HG03025 (cell line): Measurements from ENCODE around the gene MFAP3L.

Experiments used
- ATAC-seq: cut with Tn5 transposase; IDR thresholded peaks from one replicate; pipeline ENCODE4 v1.9.1; 2021; ENCODE audit warnings: mild to moderate bottlenecking, moderate library complexity; ENCODE audit not compliant: unreplicated experiment, low FRiP score

The MFAP3L gene

DNA sequence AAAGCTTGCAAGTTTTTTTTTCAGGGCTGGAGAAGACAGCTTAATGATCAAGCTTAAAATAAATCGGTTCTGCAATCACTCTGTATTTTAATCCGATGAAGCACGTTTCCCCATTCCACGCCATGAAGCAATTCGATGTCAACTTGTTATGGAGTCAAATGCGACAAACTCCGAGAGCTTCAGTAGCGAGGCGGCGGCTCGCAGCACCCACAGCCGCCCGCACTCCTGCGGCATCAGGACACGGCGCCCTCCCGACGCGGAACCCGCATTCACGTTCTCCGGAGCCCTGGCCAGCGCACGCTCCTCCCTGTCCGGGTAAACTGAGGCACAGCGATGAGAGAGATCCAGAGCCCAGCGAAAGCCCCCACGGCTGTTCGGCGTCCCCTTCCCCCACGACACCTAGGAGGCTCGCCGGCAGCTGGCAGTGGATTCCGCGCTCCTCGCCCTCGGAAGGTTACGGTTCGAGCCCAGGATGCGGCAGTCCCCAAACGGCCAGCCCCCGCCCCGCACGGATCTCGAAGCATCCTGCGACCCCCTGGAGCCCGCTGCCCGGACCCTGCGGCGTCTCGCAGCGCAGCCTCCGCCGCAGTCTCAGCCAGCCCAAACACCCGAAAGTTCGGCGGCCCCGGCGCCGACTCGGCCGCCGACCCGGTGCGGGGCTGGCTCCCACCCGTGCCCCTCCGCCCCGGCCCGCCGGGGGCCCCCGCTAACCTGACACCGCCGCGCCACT, 507 bp downstream of the MFAP3L start:
- no peak for ATAC-seq

DNA sequence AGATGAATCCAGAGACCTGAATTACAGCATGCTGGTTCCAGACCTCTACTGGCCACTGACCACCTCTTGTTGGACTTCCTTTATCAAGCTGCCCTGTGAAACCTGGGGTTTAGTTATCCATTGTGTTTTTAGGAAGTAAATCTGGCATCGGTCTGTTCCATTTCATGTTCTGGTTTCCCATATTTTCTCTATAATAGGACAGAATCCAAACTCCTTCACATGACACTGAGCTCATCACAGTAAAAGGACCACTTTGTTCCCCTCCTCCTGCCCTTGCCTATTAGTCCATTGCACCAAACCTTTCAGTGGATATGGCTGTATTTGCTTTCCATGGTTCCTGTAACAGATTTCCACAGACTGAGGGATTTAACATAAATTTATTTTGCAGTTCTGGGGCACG, 4.0 kb downstream of the MFAP3L start:
- ATAC-seq = no peak

DNA sequence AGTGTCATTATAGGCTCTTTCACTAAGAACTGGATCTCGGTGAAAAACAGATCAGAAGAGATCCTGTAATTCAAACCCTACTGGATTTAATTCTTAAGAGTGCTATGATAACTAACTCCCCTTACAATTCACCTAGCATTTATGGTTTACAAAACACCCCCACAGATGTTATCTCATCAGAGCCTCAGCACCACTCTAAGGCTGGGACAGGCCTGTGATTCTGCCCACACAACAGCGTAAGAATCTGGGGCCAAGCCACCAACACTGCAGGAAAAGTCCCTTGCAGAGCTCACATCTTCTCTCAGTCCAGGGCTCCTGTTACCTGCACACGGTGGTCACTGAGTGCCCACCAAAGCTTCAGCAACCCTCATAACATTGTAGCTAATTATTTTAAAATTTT, 8.9 kb downstream of the MFAP3L start:
- ATAC-seq = no peak

DNA sequence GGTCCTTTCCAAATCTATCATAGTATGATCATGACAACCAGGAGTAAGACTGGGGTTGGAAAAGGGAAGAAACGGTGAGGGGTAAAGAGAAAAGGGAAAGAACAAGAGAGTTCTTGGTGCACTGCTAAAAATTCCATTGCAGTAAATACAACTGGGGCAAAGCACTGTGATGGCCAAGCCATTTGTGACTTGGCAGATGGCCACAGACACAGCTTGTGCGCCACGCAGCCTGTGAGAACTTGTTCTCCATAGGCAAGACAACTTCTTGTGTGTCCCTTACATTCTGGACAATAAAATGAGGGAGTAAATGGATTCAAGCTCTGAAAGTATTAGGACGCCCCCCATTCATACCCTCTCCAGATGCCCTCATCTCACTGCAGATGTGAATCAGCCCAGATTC, 10.9 kb downstream of the MFAP3L start:
- ATAC-seq = no peak

DNA sequence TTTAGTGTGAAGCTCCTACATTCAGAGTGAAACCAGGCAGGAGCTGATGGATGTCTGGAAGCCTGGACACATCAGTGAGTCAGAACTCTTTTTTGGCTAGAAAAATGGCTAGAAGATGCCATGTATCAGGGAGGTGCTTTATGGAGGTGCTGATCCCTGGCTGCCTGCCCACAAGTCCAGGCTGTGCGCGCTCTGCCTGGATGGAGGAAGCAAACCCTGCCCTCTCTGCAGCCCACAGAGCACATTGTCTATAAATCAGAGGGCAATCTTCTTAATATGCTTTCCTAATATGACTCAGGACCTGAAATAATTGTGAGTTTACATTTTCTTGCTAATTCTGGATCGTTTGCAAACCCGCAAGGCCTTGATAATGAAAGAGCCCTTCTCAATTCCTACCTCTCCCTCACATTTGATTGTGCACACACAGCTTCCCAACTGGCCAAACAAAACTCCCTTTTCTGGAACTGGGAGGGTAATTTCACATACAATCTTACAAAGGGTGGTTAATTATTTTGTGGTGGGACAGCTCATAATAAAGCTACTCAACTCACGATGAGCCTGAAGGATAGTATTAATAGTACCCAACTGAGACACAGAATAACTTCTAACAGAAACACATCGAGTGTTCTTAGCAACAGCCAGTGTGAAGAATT, 11.7 kb downstream of the MFAP3L start:
- no peak for ATAC-seq

DNA sequence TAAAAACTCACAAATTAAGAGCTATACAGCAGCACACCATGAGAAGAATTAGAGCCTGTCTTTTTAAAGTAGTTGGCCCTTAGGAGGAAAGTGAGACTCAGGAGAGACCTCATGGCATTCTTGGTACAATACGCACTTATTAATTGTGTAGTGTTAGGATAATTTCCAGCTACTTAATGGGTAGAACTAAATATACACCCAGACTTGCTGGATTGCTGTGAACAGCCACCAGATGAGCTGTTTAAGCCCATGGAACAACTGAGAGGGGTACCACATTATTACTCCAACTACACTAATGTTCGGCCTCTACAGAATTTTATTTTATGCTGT, 13.6 kb downstream of the MFAP3L start:
- ATAC-seq = no peak

DNA sequence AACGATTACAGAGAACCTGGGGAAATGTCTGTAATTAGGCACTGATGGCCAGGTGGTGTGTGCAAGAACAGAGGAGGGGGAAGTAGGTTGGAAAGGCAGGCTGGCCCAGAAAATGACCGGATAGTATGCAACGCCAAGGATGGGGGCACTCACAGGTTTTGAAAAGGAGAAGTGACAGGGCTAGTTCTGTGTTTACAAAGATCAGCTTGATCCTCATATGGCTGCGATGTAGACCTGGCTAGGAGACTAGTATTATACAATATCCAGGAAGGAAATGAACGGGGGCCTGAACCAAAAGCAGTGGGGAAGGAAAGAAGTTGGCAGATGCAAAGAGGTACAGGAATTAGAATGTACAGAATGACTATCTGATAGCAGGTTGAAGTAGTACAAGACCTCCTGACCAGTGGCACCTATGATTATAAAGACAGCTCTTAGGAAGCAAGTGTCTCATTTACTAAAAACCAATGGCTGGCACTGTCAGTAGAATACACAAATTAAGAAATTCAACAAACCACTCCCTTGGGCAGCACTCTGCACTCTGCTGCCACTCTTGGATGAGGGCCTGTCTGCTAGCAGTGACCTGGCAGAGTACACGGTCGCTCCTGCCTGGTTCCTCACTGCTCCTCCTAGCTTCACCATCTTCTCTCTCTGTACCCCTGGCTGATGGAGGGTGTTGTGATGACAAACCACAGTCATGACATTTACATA, 14.1 kb downstream of the MFAP3L start:
- no peak for ATAC-seq

DNA sequence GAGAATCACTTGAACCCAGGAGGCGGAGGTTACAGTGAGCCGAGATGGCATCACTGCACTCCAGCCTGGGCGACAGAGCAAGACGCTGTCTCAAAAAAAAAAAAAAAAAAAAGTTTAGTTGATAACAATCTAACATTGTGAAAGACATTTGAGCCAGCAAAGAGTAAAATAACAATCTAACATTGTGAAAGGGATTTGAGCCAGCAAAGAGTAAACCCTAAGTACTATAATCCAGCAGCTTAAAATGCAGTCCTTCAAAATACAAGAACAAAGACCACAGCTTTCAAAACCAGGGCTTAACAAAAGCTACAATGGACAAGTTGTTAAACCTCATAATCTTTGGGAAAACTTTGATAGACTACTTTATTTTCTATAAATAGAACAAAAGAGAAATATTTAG, 16.9 kb downstream of the MFAP3L start:
- no peak for ATAC-seq

DNA sequence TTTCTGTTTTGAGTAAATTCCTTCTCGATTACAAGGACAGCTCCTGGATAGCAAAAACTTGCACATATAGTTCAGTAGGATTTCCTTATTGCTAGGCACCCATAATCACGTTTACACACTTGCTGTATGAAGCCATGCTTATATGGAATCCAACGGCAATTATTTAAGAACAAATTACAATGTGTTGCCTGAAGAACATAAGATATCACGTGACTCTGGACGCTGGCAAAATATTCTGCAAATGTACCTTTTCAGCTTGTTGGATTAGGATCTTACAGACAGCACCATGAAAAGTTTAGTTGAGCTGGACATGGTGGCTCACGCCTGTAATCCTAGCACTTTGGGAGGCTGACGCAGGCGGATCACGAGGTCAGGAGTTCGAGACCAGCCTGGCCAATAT, 17.4 kb downstream of the MFAP3L start:
- ATAC-seq = no peak

DNA sequence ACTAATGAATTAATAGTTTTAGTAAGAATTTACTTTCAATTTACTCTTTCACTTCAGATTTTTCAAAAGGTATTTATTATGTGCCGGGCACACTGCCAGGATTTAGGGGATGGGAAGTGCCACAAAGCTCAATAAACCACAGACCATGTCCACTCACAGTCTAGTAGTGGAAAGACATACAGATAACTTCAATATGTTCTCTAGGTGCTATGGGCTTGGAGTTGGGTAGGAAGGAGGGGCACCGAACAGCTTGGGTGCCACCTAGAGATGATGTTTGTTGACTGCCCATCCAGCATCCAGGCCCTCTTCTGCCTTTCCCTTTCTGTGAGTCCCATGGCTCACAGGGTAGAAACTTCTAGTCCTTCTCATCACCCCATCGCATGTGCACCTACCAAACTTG, 17.8 kb downstream of the MFAP3L start:
- no peak for ATAC-seq

DNA sequence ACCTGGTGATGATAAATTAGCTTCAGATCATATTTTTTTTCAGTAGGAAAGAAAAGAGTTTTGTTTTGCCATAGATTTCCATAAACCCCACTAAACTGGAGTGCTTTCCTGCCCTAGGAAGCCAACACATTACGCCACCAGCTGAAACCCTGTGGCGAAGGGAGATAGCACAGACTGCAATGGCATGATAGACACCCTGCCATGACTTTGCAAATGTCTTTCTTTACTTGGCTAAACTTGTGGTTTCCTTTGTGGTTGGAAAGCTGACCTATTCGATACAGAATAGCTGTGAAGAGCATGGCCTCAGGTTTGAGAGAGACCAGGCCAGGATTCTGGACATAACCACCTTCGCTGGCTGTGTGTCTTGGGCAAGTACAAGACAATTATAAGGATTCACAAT, 19.1 kb downstream of the MFAP3L start:
- no peak for ATAC-seq

DNA sequence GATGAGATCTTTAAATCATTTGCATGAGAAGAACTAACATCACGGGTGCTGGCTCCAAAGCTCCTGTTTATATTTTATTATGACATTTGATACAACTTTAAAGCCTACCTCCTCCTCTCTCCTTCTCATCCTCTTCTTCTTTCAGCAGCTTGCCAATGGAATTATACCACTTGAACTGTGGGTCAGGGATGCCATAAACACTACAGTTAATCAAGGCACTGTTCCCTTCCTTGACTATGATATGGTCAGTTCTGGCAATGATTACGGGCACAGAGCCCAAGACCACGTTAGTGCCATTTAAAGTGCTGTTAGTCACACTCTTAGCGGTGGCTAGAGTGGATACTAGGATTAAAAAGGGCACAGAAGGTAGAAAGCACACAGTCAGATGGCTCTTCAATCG, 20.7 kb downstream of the MFAP3L start:
- ATAC-seq = no peak

DNA sequence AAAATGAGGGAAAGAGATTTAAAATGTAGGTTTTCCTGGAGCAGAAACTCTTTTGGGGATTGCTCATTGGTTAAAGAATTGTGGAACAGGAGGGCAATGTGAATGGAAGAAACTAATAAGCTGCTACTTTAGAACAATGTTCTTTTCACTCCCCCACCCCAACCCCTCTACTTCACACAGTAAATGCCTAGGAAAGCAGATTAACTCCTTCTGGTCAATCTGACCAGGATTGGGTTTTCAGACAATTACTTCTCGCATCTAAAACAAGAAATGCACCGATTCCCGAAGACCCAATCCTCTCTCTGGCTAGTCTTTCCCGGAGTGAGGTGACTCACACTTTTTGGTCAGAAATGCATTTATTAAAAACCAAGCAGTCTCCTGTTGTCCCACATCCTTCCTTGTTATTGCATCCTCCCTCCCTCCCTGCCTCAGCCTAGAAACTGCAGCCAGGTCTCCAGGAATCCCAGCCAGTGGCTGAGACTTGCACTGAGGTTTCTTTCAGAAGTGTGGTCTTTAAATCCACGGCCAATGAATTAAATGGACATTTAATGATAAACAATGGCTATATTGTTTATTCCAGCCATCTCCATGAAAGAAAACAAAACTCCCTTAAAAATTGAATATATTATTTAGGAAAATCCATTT, 21.4 kb downstream of the MFAP3L start:
- ATAC-seq = no peak

DNA sequence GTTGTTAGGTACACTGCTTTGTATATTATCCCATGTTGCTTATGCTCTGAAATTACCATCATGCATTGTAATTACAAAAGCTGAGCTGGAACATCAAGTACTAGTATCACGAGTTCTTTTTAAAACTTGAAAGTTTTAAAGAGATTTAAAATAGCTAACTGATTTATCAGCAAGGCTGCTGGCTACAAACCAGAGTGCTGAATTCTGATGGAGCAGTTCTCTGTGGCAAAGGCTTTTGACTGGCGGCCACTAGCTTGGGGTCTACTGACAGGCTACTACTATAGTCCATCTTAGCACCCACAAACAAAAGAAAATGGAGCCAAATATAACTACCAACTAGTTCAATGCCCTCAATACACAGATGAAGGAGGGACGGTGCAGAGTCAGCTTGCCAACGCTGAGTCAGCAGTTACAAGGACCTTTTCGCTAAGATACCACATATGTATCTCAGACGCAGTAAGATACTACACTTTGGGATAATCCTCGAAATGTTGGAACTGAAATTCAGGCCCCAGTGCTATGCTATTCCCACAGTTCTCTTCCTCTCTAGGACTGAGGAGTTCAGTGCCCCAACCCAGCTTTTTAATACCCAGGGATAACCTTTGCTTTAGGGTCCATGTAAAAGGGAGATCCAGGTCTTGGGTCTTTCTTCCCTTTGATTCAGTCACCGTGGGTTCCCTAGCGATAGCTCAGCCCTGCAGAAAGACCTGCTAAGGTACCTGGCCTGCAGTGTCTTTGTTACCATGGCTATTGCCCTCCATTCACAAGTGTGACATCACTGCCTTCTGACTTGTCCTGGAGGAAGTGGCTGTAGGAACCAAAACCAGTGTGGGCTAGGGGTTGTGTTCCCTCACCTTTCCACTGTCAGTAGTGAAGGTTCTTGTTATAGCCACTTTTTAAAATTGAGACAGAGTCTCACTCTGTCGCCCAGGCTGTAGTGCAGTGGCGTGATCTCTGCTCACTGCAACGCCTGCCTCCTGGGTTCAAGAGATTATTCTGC, 22.8 kb downstream of the MFAP3L start:
- peak; percentile 63 for ATAC-seq

DNA sequence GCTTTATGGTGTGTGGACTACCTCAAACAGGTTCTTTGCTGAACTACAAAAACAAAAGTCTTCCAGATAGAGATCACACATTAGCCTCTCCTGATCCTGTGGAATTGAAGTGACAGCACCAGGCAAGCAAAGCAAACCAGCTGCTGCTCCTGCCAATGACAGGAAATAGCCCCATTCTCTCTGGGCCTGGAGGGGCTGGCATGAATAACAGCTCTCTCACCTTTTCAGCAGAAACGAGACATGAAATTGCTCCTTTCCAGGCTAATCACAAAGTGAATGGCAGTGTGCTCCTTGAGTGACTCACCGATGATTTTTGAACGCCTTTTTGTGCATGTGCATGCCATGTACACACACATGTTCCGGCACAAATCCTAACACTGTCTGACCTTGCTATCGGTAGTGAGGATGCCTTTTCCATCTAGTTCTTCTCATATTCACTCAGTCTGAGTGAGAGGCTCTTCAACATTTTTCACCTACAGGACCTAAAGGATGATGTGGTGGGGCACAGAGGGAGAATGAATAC, 24.4 kb downstream of the MFAP3L start:
- no peak for ATAC-seq

DNA sequence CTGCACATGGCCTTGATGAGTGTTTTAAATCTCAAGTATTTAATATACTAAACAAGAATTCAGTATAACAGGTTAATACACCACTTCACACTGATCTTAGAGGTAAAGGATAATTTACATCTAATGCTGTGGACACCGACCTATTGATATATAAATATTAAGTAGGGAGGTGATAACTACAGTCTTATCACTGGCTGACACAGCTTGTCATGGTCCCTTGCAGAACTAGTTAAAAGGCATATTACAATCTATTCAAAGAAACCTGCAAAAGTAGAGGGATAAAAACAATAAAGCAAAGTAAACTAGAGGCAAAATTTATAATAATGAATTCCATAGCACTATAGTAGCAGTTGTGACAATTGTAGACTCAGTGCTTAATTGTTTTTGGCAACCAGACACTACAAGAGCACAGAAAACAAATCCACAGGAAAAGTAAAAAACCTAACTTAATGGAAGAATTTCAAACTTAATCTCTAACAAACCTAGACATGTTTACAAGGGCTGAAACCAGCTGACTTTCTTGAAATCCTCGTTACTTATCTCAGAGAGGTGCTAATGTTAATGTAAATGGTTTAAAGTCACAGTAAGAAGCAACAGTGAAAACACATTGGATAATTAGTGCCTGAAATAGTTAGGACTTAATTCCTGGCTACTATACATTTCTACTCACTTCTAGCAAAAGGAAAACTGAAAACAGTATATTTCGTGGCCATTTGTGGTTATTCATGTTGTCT, 25.0 kb downstream of the MFAP3L start:
- no peak for ATAC-seq

DNA sequence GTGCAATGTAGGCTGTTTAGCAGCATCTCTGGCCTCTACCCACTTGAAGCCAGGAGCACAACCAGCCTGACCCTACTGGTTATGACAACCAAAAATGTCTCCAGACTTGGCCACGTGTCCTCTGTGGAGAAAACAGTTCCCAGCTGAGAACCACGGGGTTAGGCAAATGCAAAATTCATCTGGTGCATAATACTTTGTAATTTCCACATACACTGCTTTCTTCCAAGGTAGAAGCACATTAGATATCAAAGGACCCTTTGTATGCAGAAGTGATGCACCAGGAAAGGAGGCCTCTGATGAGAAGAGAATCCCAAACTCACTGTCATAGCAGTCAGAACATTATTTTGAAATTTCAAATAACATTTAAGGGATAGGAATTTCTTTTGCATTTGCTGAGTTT, 26.3 kb downstream of the MFAP3L start:
- no peak for ATAC-seq

DNA sequence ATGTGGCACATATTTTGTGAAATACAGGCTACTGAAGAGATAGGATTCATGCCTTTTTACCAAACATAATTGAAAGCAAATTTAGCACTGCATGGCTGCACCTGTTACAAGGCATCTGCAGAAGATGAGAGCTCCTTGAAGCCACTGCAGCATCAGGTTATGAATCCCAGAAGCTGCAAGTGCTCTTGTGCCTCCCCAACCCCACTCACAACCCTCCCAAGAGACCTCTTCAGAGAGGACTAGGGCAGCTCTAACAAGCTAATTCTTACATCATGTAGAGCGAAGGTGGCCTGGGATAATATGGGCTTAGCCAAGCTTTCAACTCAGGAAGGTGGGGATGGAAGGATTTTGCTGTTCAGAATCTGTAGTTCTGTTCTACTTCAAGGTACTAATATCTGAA, 27.2 kb downstream of the MFAP3L start:
- ATAC-seq = no peak
